PC-9 (cell line): ENCODE data around the gene ELP4.

Experiments
- CTCF ChIP-seq: fragments of 200-600 bp; sonication (generic); conservative IDR thresholded peaks from 2 replicates; pipeline ENCODE4 v1.6.1; 2017; ENCODE audit warnings: mixed run types, antibody characterized with exemption, mild to moderate bottlenecking, moderate library complexity
- EZH2 ChIP-seq: fragments of 200-600 bp; sonication (generic); IDR thresholded peaks from 2 replicates; pipeline ENCODE4 v1.8.0; 2017; ENCODE audit warnings: antibody characterized with exemption, low read depth

DNA sequence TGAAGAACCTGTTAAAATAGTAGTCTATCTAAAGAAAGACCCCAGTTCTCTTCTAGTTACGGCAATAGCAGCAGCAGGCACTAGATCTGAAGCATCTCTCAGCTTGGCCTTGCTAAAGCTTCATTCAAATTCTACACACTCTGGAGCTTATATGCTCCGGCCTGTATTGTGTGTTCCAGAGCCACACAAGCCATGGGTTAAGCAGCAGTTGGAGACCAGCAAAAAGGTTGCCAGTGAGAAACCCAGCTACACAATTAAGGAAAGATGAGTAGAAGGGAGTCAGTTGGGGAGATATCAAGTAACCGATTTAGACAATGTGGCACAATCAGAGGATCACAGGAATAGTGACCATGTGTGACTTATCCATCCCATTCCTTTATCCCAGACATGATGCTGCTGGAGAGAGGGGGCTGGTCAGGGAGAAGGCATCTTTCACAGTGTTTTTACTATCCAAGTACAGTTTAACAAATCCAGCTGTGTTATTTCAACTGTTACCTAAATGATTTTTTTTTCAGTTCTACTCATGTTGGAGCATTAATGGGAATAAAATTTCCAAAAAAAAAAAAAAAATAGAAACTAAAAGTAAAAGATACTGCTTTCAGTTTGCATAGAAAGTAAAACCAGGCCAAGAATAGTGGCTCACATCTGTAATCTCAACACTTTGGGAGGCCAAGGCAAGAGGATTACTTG, 260.6 kb downstream of the ELP4 start:
- TF ChIP-seq CTCF: no peak
- no peak for TF ChIP-seq EZH2
